Left lung (tissue), 10 donors: ENCODE results near the gene COBL. TPM values are rescaled to one million over a fixed set of nuclear protein-coding genes. Genes with fewer than 3 reads are reported as not detected.

Experiments used
- ATAC-seq: fragments of 200-7000 bp; cut with Tn5 transposase; one replicate; pipeline ENCODE4 v1.9.1; 2020; ENCODE audit warnings: moderate library complexity
- DNase-seq, 4 donors: peaks; one replicate each; pipeline ENCODE4 v3.0.0-alpha.2; 2013 to 2020
- H3K27ac ChIP-seq, 2 donors: fragments of 200-600 bp; sonication (generic) in 1 of 2; one replicate each; pipeline versions ENCODE4 v1.5.0 to v1.8.0; 2020 to 2021
- H3K27me3 ChIP-seq, 2 donors: fragments of 200-600 bp; sonication (generic) in 1 of 2; one replicate each; pipeline versions ENCODE4 v1.5.0 to v1.8.0; 2020 to 2021
- H3K36me3 ChIP-seq, 2 donors: fragments of 200-600 bp; sonication (generic) in 1 of 2; one replicate each; pipeline versions ENCODE4 v1.5.0 to v1.8.0; 2020 to 2021
- H3K4me1 ChIP-seq, 2 donors: fragments of 200-600 bp; one replicate each; pipeline ENCODE4 v1.8.0; 2021
- H3K4me3 ChIP-seq, 2 donors: fragments of 200-600 bp; sonication (generic) in 1 of 2; one replicate each; pipeline versions ENCODE4 v1.5.0 to v1.8.0; 2020 to 2021; ENCODE audit warnings: mild to moderate bottlenecking in 1 of 2
- H3K9me3 ChIP-seq, 2 donors: fragments of 200-600 bp; sonication (generic) in 1 of 2; one replicate each; pipeline versions ENCODE4 v1.5.0 to v1.8.0; 2020 to 2021
- CTCF ChIP-seq, 2 donors: fragments of 200-600 bp; sonication (generic) in 1 of 2; IDR thresholded peaks; one replicate each; pipeline versions ENCODE4 v1.5.0 to v1.8.0; 2021; ENCODE audit warnings: antibody characterized with exemption in 2 of 2
- intact Hi-C, 2 donors: fragments of 100-400 bp; cut with DNase I; formaldehyde crosslinking; loops; one replicate each; pipeline versions ENCODE4 v1.11.2 to v1.14.2; 2022
- polyA plus RNA-seq, 6 donors: library from polyadenylated mRNA; unstranded; fragments of 120-200 nt; gene quantifications; one replicate each; pipeline ENCODE4 v1.2.1, GENCODE V29; 2013; ENCODE audit not compliant: insufficient read length in 6 of 6
- total RNA-seq, 2 donors: library from RNA; stranded (reverse); fragmentation: NEBNext Ultra II Directional; extraction: Animal tissue kit (Norgen Biotek cat#: 25700); gene quantifications; one replicate each; pipeline ENCODE4 v1.2.1, GENCODE V29; 2021
- donor health status: DM: no; HTN: yes; CAD: no.
- donor health status: DM: no; HTN: no; CAD: no.

COBL gene
- total and polyA plus RNA-seq, 8 donors: 3.6 to 36.1 (median 6.4) TPM

DNA sequence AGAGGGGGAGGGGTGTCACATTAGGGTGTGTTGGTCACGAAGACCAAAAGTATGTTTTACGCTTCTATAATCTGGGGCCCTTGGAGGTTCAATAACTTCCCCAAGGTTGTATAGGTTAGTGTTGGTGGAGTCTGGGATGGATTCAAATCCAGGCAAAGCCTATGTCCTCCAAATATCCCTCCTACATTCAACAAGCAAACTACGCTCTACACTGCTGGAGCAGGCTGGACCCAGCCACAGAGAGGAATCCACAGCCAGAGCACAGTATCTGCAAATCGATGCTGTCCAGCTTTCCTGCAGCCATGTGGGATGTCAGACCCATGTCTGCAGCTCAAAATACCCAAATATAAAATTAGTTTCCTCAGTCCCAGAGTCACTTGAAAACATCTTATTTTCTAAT, 198.0 kb downstream of the COBL start:
- no peaks in the 10 kb centered on the region for H3K36me3 ChIP-seq
- H3K27ac ChIP-seq: no peak overlapping the region
- peaks cover 0 to 7% of the 10 kb centered on the region in 2 donors for H3K9me3 ChIP-seq
- TF ChIP-seq CTCF (IDR thresholded peaks at IDR 0.05): no peak
- DNase-seq (no peak), ATAC-seq (no peak)
- no peaks in the 10 kb centered on the region for H3K27me3 ChIP-seq
- H3K4me3 ChIP-seq: no peak overlapping the region
- intact Hi-C loops: no loop called here
- no peaks in the 10 kb centered on the region for H3K4me1 ChIP-seq

DNA sequence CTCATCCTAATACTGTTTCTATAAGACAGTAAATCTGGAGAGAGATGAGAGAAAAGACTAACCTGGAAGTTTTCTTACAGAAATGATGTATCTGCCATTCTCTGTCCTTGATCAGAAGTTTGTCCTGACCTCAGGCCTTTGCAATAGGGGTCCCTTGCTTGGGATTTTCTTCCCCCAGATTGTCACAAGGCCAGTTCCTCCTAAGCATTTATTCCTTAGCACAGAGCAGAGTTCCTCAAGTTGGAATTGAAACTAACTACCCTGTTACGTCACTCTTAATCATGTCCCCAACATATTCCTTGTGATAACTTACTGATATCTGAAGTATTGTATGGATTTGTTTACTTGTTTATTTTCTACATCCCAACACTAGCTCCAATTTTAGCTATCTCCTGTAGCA, 202.1 kb downstream of the COBL start:
- DNase-seq: no peak
- H3K4me3 ChIP-seq: no peak overlapping the region
- H3K27me3 ChIP-seq: no peaks in the 10 kb centered on the region
- ATAC-seq: no peak
- intact Hi-C loops: no loop called here
- no peak for TF ChIP-seq CTCF (IDR thresholded peaks at IDR 0.05)
- H3K9me3 ChIP-seq: peaks cover 0 to 7% of the 10 kb centered on the region in 2 donors
- no peaks in the 10 kb centered on the region for H3K36me3 ChIP-seq
- H3K4me1 ChIP-seq: no peaks in the 10 kb centered on the region
- no peak overlapping the region for H3K27ac ChIP-seq

GRCh38 chr7:51113962-51114361, 202.6 kb downstream of the COBL start:
- no peak for TF ChIP-seq CTCF (IDR thresholded peaks at IDR 0.05)
- H3K27ac ChIP-seq: no peak overlapping the region
- DNase-seq (no peak), ATAC-seq (no peak)
- peaks cover 0 to 7% of the 10 kb centered on the region in 2 donors for H3K9me3 ChIP-seq
- intact Hi-C loops: no loop called here
- no peaks in the 10 kb centered on the region for H3K36me3 ChIP-seq
- no peaks in the 10 kb centered on the region for H3K4me1 ChIP-seq
- H3K27me3 ChIP-seq: no peaks in the 10 kb centered on the region
- H3K4me3 ChIP-seq: no peak overlapping the region

GRCh38 chr7:51113560-51113959, 203.0 kb downstream of the COBL start:
- no peak for TF ChIP-seq CTCF (IDR thresholded peaks at IDR 0.05)
- Histone ChIP-seq H3K9me3 (peaks cover 0 to 7% of the 10 kb centered on the region in 2 donors), H3K4me1 (no peaks in the 10 kb centered on the region), H3K36me3 (no peaks in the 10 kb centered on the region), H3K4me3 (no peak overlapping the region), H3K27me3 (no peaks in the 10 kb centered on the region), H3K27ac (no peak overlapping the region)
- ATAC-seq (no peak), DNase-seq (no peak)
- intact Hi-C loops: no loop called here

GRCh38 chr7:51111241-51111940, 205.2 kb downstream of the COBL start:
- intact Hi-C loops: no loop called here
- TF ChIP-seq CTCF (IDR thresholded peaks at IDR 0.05): no peak
- ATAC-seq (no peak), DNase-seq (no peak)
- Histone ChIP-seq H3K9me3 (peaks cover 0 to 7% of the 10 kb centered on the region in 2 donors), H3K4me3 (no peak overlapping the region), H3K4me1 (no peaks in the 10 kb centered on the region), H3K36me3 (no peaks in the 10 kb centered on the region), H3K27ac (no peak overlapping the region), H3K27me3 (no peaks in the 10 kb centered on the region)
